Measurements from ENCODE around the gene CORIN.
"Not testable (repeated sequence)": the region's sequence is repeated elsewhere in the genome, so short reads cannot be mapped to it uniquely, and the experiment has no call there.

Gene CORIN

GRCh38 chr4:47720787-47721186 is 117.1 kb downstream of the CORIN start:
- DNase-seq (ENCODE audit: low spot score) = no peak

GRCh38 chr4:47719576-47719975 is 118.3 kb downstream of the CORIN start:
- no peak for DNase-seq (ENCODE audit: low spot score)

- DNase-seq (ENCODE audit: low spot score) = no peak
These were observed 119.2 kb downstream of the CORIN start for GRCh38 chr4:47718696-47719095.

- DNase-seq (ENCODE audit: low spot score) = no peak
These were observed 120.7 kb downstream of the CORIN start for GRCh38 chr4:47717188-47717587.

GRCh38 chr4:47715716-47716416 is 122.0 kb downstream of the CORIN start:
- no peak for DNase-seq (ENCODE audit: low spot score)

GRCh38 chr4:47714269-47714668 is 123.6 kb downstream of the CORIN start:
- no peak for DNase-seq (ENCODE audit: low spot score)

GRCh38 chr4:47713129-47713834 is 124.6 kb downstream of the CORIN start:
- no peak for DNase-seq (ENCODE audit: low spot score)

- no peak for DNase-seq (ENCODE audit: low spot score)
These were observed 126.2 kb downstream of the CORIN start for GRCh38 chr4:47711646-47712045.

GRCh38 chr4:47711183-47711582 is 126.7 kb downstream of the CORIN start:
- DNase-seq (ENCODE audit: low spot score) = no peak

GRCh38 chr4:47706352-47706751 is 131.5 kb downstream of the CORIN start:
- not testable (repeated sequence) for DNase-seq (ENCODE audit: low spot score)

- DNase-seq (ENCODE audit: low spot score) = no peak
These were observed 132.4 kb downstream of the CORIN start for GRCh38 chr4:47705326-47705981.

GRCh38 chr4:47704693-47705325 is 133.1 kb downstream of the CORIN start:
- no peak for DNase-seq (ENCODE audit: low spot score)

- DNase-seq (ENCODE audit: low spot score) = no peak
These were observed 133.9 kb downstream of the CORIN start for GRCh38 chr4:47703956-47704355.

- DNase-seq (ENCODE audit: low spot score) = no peak
These were observed 134.9 kb downstream of the CORIN start for GRCh38 chr4:47703008-47703407.

GRCh38 chr4:47701286-47701685 is 136.6 kb downstream of the CORIN start:
- no peak for DNase-seq (ENCODE audit: low spot score)

- DNase-seq (ENCODE audit: low spot score) = no peak
These were observed 139.0 kb downstream of the CORIN start for GRCh38 chr4:47698837-47699236.

- DNase-seq (ENCODE audit: low spot score) = no peak
These were observed 141.0 kb downstream of the CORIN start for GRCh38 chr4:47696823-47697222.

- DNase-seq (ENCODE audit: low spot score) = no peak
These were observed 142.6 kb downstream of the CORIN start for GRCh38 chr4:47695260-47695659.

GRCh38 chr4:47694322-47694721 is 143.5 kb downstream of the CORIN start:
- no peak for DNase-seq (ENCODE audit: low spot score)

GRCh38 chr4:47692691-47693090 is 145.2 kb downstream of the CORIN start:
- DNase-seq (ENCODE audit: low spot score) = no peak

GRCh38 chr4:47691757-47692383 is 146.0 kb downstream of the CORIN start:
- DNase-seq (ENCODE audit: low spot score) = not testable (repeated sequence)

GRCh38 chr4:47690611-47691010 is 147.3 kb downstream of the CORIN start:
- DNase-seq (ENCODE audit: low spot score) = no peak
